Activated CD8-positive, alpha-beta T cell treated with anti-CD3 and anti-CD28 coated beads, Interleukin-2, amount 10 ng/mL, durations not matched to agents 7 days and 5 days (primary cell): ENCODE data around the gene MCF2L. TPM values are rescaled to one million over a fixed set of nuclear protein-coding genes. Genes with fewer than 3 reads are reported as not detected.

ENCODE experiments used
- ATAC-seq: fragments of 150-1000 bp; cut with Tn5 transposase; one replicate; pipeline ENCODE4 v1.10.0; 2021; ENCODE audit warnings: moderate library complexity
- CTCF ChIA-PET: fragments of 350-600 bp; sonication (Branson Sonifier 250); formaldehyde crosslinking; loops from one replicate; lab custom pipeline; 2021; ENCODE audit warnings: antibody characterized with exemption; lab: Charles Lee
- POLR2A ChIA-PET: fragments of 350-600 bp; sonication (Branson Sonifier 250); formaldehyde crosslinking; loops from one replicate; lab custom pipeline; 2021; ENCODE audit warnings: antibody characterized with exemption; lab: Charles Lee
- DNase-seq: peaks from one replicate; pipeline ENCODE4 v3.0.0-alpha.2; 2020
- H3K27ac Mint-ChIP-seq: one replicate; pipeline ENCODE4 v1.8.0; 2021; ENCODE audit warnings: mild to moderate bottlenecking, mixed read lengths
- H3K27me3 Mint-ChIP-seq: one replicate; pipeline ENCODE4 v1.8.0; 2021; ENCODE audit warnings: low read depth, mixed read lengths
- H3K36me3 Mint-ChIP-seq: one replicate; pipeline ENCODE4 v1.8.0; 2021; ENCODE audit warnings: low read depth, mixed read lengths
- H3K4me1 Mint-ChIP-seq: one replicate; pipeline ENCODE4 v1.8.0; 2021; ENCODE audit warnings: low read depth, mixed read lengths
- H3K4me3 Mint-ChIP-seq: one replicate; pipeline ENCODE4 v1.8.0; 2021; ENCODE audit warnings: mild to moderate bottlenecking, mixed read lengths
- H3K9me3 Mint-ChIP-seq: one replicate; pipeline ENCODE4 v1.8.0; 2022; ENCODE audit warnings: mixed read lengths; ENCODE audit not compliant: insufficient read depth
- total RNA-seq, 2 experiments: library from RNA; stranded (reverse); gene quantifications; one replicate each; pipeline ENCODE4 v1.2.3, GENCODE V29; 2021

The MCF2L gene
- total RNA-seq, 2 experiments from 2014 or later: 0.76 to 1.0 TPM

DNA sequence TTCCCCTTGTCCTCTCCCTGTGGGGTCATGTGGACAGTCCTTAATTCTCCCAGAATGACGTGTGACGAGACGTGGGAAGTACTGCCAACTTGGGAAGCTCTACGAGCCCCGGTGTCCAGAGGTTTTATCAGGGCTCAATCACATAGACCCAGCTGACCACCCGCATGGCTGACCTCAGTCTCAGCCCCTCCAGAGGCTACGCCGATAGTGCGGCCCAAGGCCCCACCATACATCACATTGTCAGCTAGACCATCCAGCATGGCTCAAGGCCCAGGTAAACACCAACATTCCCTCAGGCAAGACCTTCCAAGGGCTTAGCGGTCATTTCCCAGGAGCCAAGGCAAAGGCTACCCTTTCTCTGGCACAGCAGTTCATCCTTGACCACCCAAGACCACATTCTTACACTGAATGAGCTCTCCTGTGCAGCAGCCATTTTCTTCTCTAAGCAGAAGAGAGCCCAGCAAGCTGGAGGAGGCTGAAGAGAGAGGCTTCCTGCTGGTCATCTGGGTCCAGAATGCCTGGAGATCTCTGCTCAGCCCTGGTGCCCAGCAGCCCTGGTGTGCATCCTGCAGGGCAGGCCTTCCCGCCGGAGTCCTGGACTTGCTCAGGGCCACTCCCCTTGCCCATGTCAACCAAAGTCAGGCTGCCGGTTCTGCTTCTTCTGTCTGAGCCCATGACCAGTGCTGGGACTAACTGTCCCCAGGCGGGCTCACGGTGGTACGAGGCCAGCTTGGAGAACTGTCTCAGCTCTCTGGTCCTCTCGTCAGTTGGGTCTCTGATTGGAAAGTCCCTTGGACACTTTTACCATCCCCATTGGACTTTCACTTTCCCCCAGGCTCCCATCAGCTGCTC, 145.7 kb downstream of the MCF2L start:
- Mint-ChIP-seq H3K4me3 (no peak overlapping the region), H3K4me1 (no peaks in the 10 kb centered on the region), H3K27me3 (no peaks in the 10 kb centered on the region), H3K27ac (no peak overlapping the region), H3K36me3 (no peaks in the 10 kb centered on the region), H3K9me3 (no peaks in the 10 kb centered on the region)
- CTCF ChIA-PET: no interaction called here
- POLR2A ChIA-PET: interaction anchor here (0.6 to 0.8 kb wide), 2 partner anchors 40 to 126 kb away, joined by 3 to 4 read pairs; no protein-coding TSS in a partner anchor
- no peak for DNase-seq
- ATAC-seq: no peak

DNA sequence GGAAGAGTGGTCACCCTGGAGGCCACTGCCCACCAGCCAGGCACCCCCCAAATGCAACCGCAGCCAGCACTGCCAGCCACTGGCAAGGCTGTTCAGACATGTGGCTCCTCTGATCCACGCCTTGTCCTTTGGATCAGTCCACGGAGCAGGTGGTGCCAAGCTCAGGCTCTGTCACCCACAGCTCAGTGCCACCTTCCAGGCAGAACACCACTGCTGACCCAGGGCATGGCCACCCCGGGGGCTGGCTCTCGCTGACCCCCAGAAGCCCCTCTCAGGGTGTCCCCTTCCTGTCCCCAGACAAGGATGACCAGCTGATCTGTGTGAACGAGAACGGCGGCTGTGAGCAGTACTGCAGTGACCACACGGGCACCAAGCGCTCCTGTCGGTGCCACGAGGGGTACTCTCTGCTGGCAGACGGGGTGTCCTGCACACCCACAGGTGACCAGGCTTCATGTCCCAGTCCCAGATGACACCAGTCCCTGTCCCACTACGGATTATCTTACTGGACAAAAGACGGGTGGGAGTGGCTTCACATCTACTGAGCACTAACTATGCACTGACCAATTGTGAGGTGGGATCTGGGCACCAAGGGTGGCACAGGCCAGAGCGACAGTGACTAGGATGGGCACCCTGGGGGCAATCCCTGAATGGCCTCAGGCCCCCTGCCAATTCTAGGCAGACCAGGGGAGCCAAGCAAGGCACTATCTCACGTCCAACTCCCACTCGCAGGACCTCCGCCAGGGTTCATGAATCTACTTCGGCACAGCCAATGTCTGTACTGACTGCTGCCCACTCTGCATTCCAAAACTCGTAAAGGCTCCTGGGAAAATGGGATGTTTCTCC, 146.6 kb downstream of the MCF2L start:
- DNase-seq (no peak), ATAC-seq (no peak)
- Mint-ChIP-seq H3K27me3 (no peaks in the 10 kb centered on the region), H3K27ac (no peak overlapping the region), H3K36me3 (no peaks in the 10 kb centered on the region), H3K9me3 (no peaks in the 10 kb centered on the region), H3K4me3 (no peak overlapping the region), H3K4me1 (no peaks in the 10 kb centered on the region)
- CTCF ChIA-PET: no interaction called here
- POLR2A ChIA-PET: interaction anchor here (0.8 kb wide), 1 partner anchor 127 kb away, joined by 4 read pairs; no protein-coding TSS in a partner anchor

DNA sequence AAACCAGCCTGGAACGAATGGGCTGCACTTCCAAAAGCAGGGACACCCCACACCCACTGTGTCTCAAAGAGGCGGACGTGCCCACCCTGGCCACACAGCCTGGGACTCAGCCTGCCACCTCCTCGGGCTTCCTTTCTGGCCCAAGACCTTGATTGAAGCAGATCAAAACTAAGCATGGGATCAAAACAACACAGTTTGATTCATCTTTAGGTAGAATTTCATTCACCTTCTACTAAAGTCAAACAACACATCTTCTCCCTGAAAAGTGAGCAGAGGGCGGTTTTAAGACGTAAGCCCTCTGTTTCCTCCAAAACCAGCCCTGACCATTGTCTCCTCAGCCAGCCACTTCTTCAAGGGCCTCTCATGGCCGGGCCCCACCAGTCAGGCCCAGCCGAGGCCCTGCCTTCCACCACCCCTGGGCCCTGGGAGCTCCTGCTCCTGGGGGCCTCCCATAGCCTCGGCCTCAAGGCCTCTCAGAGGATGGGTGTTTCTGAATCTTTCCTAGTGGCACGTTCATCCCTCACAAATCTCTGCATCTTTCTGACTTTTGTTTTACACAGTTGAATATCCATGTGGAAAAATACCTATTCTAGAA, 147.3 kb downstream of the MCF2L start:
- Mint-ChIP-seq H3K27ac (no peak overlapping the region), H3K27me3 (no peaks in the 10 kb centered on the region), H3K4me1 (no peaks in the 10 kb centered on the region), H3K36me3 (no peaks in the 10 kb centered on the region), H3K9me3 (no peaks in the 10 kb centered on the region), H3K4me3 (no peak overlapping the region)
- ChIA-PET POLR2A (no interaction called here), CTCF (no interaction called here)
- DNase-seq (no peak), ATAC-seq (no peak)

DNA sequence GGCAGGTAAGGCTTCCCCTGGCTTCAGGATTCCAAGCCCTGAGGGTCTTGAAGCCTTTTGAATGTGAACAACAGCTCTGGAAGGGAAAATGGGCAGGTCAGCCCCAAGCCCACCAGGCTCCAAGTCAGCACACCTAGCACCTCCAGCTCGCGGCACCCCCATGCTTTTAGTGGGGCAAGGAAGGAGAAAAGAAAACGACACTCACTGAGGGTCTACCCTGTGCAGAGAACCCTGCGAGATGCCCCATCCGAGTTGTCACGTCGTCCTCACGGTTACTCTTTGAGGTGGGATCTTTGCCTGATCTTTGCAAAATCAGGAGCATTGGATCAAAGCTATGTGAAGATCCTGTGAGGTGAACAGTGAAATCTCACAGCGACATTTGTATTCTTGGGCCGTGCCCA, 147.9 kb downstream of the MCF2L start:
- ChIA-PET POLR2A (no interaction called here), CTCF (no interaction called here)
- Mint-ChIP-seq H3K36me3 (no peaks in the 10 kb centered on the region), H3K27me3 (no peaks in the 10 kb centered on the region), H3K9me3 (no peaks in the 10 kb centered on the region), H3K4me1 (no peaks in the 10 kb centered on the region), H3K4me3 (no peak overlapping the region), H3K27ac (no peak overlapping the region)
- no peak for DNase-seq
- no peak for ATAC-seq

DNA sequence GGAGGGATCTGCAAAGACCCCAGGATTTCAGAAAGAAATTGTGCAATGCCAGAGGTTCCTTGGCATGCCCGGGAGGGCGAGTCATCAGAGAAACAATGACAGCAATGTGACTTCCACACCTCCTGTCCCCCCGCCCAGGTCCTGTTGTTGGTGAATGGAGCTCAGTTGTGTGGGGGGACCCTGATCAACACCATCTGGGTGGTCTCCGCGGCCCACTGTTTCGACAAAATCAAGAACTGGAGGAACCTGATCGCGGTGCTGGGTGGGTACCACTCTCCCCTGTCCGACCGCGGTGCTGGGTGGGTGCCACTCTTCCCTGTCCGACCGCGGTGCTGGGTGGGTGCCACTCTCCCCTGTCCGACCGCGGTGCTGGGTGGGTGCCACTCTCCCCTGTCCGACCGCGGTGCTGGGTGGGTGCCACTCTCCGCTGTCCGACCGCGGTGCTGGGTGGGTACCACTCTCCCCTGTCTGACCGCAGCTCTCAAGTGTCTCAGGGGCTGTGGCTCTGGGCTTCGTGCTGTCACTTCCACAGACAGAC, 148.4 kb downstream of the MCF2L start:
- no peaks in the 10 kb centered on the region for H3K36me3 Mint-ChIP-seq

DNA sequence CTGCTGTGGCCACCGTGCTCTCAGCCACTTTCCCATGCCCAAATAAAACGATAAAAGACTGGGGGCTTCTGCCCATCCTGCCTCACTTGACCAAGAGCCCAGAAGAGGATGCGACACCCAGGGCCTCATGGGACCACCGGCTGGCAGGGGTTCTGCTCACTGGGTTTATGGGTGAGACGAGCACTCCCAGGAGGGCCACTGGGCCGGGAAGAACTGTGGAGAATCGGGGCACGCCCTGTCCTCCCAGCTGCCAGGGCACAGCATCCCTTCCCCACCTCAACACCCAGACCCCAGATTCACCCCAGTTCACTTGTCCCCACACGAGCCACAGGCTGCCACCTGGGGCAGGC, 148.9 kb downstream of the MCF2L start:
- ATAC-seq (no peak), DNase-seq (no peak)
- ChIA-PET CTCF (no interaction called here), POLR2A (no interaction called here)
- no peak overlapping the region for H3K27ac Mint-ChIP-seq
- no peaks in the 10 kb centered on the region for H3K9me3 Mint-ChIP-seq
- H3K27me3 Mint-ChIP-seq: no peaks in the 10 kb centered on the region
- H3K4me1 Mint-ChIP-seq: no peaks in the 10 kb centered on the region
- no peak overlapping the region for H3K4me3 Mint-ChIP-seq
- H3K36me3 Mint-ChIP-seq: no peaks in the 10 kb centered on the region

More for the DNA sequence above, 148.4 kb downstream of the MCF2L start:
- no peak for ATAC-seq
- Mint-ChIP-seq H3K4me1 (no peaks in the 10 kb centered on the region), H3K9me3 (no peaks in the 10 kb centered on the region), H3K27ac (no peak overlapping the region), H3K27me3 (no peaks in the 10 kb centered on the region), H3K4me3 (no peak overlapping the region)
- no peak for DNase-seq
- ChIA-PET CTCF (no interaction called here), POLR2A (no interaction called here)

DNA sequence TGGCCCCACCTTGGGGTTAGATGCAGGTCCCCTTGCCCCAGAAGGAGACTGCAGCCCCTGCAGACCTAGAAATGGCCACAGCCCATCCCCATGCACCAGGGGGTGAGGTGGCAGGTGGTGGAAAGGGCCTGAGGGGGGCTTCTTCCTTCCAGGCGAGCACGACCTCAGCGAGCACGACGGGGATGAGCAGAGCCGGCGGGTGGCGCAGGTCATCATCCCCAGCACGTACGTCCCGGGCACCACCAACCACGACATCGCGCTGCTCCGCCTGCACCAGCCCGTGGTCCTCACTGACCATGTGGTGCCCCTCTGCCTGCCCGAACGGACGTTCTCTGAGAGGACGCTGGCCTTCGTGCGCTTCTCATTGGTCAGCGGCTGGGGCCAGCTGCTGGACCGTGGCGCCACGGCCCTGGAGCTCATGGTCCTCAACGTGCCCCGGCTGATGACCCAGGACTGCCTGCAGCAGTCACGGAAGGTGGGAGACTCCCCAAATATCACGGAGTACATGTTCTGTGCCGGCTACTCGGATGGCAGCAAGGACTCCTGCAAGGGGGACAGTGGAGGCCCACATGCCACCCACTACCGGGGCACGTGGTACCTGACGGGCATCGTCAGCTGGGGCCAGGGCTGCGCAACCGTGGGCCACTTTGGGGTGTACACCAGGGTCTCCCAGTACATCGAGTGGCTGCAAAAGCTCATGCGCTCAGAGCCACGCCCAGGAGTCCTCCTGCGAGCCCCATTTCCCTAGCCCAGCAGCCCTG, 149.4 kb downstream of the MCF2L start:
- POLR2A ChIA-PET: no interaction called here
- CTCF ChIA-PET: no interaction called here
- Mint-ChIP-seq H3K36me3 (no peaks in the 10 kb centered on the region), H3K4me3 (no peak overlapping the region), H3K27ac (no peak overlapping the region), H3K9me3 (no peaks in the 10 kb centered on the region), H3K27me3 (no peaks in the 10 kb centered on the region), H3K4me1 (no peaks in the 10 kb centered on the region)
- DNase-seq (no peak), ATAC-seq (no peak)

DNA sequence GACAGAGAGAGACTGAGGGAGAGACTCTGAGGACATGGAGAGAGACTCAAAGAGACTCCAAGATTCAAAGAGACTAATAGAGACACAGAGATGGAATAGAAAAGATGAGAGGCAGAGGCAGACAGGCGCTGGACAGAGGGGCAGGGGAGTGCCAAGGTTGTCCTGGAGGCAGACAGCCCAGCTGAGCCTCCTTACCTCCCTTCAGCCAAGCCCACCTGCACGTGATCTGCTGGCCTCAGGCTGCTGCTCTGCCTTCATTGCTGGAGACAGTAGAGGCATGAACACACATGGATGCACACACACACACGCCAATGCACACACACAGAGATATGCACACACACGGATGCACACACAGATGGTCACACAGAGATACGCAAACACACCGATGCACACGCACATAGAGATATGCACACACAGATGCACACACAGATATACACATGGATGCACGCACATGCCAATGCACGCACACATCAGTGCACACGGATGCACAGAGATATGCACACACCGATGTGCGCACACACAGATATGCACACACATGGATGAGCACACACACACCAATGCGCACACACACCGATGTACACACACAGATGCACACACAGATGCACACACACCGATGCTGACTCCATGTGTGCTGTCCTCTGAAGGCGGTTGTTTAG, 150.3 kb downstream of the MCF2L start:
- no peak for ATAC-seq
- ChIA-PET CTCF (no interaction called here), POLR2A (no interaction called here)
- no peaks in the 10 kb centered on the region for H3K27me3 Mint-ChIP-seq
- no peak overlapping the region for H3K4me3 Mint-ChIP-seq
- no peaks in the 10 kb centered on the region for H3K36me3 Mint-ChIP-seq
- no peaks in the 10 kb centered on the region for H3K4me1 Mint-ChIP-seq
- no peaks in the 10 kb centered on the region for H3K9me3 Mint-ChIP-seq
- DNase-seq: no peak
- H3K27ac Mint-ChIP-seq: no peak overlapping the region

DNA sequence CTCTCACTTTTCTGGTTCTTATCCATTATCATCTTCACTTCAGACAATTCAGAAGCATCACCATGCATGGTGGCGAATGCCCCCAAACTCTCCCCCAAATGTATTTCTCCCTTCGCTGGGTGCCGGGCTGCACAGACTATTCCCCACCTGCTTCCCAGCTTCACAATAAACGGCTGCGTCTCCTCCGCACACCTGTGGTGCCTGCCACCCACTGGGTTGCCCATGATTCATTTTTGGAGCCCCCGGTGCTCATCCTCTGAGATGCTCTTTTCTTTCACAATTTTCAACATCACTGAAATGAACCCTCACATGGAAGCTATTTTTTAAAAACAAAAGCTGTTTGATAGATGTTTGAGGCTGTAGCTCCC, 150.8 kb downstream of the MCF2L start:
- Mint-ChIP-seq H3K36me3 (no peaks in the 10 kb centered on the region), H3K4me1 (no peaks in the 10 kb centered on the region), H3K27ac (no peak overlapping the region), H3K27me3 (no peaks in the 10 kb centered on the region), H3K9me3 (no peaks in the 10 kb centered on the region), H3K4me3 (no peak overlapping the region)
- no peak for DNase-seq
- ATAC-seq: no peak
- ChIA-PET CTCF (no interaction called here), POLR2A (no interaction called here)

DNA sequence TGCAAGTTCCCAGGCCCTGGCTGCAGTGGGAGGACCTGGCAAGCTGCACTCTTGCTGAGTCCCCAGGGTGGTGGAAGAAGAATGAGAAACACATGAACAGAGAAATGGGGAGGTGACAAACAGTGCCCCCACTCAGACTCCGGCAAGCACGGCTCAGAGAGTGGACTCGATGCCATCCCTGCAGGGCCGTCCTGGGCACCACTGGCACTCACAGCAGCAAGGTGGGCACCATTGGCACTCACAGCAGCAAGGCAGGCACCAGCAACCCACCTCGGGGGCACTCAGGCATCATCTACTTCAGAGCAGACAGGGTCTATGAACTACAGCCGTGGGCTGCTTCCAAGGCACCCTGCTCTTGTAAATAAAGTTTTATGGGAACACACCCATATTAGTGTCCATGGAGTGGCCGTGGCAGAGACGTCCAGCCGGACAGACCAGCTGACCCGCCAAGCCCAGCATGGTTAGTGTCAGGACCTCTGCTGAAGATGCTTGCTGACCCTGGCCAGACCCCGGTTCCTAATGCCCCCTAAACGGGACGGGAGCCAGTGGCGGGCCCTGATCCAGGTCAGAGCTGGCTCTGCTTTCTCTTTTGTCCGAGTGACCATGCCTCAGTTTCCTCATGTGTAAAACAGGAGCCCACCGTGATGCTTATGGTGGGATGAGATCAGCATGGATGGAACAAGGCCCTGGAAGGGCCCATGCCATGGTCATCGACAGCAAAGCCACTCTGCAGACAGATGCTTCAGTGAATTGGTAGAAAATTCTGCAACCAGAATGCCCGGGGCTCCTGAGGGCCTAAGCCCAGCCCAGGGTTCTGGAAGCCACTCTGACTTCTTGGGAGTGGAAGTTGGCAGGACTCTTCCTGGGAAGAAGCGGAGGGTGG, 151.5 kb downstream of the MCF2L start:
- H3K27me3 Mint-ChIP-seq: no peaks in the 10 kb centered on the region
- H3K4me1 Mint-ChIP-seq: no peaks in the 10 kb centered on the region
- H3K36me3 Mint-ChIP-seq: no peaks in the 10 kb centered on the region
- DNase-seq (no peak), ATAC-seq (no peak)
- no peak overlapping the region for H3K27ac Mint-ChIP-seq
- no peak overlapping the region for H3K4me3 Mint-ChIP-seq
- H3K9me3 Mint-ChIP-seq: no peaks in the 10 kb centered on the region
- CTCF ChIA-PET: no interaction called here
- POLR2A ChIA-PET: no interaction called here
